Naive B cell (primary cell): ENCODE measurements around the gene GDPD2. TPM values are rescaled to one million over a fixed set of nuclear protein-coding genes. Genes with fewer than 3 reads are reported as not detected.

Experiments
- ATAC-seq, 2 donors: fragments of 150-1000 bp; cut with Tn5 transposase; 2 replicates each; pipeline ENCODE4 v1.10.0; 2021; ENCODE audit warnings: low read depth in 2 of 2, mild to moderate bottlenecking in 2 of 2, moderate library complexity in 2 of 2
- DNase-seq: peaks from one replicate; pipeline ENCODE4 v3.0.0; 2022
- H3K27ac Mint-ChIP-seq, 6 donors: one replicate each; pipeline ENCODE4 v1.8.0; 2020 to 2022; ENCODE audit warnings: mild to moderate bottlenecking in 6 of 6, mixed read lengths in 6 of 6, moderate library complexity in 5 of 6, inconsistent platforms in 2 of 6
- H3K27me3 Mint-ChIP-seq, 3 donors: one replicate each; pipeline ENCODE4 v1.8.0; 2021 to 2022; ENCODE audit warnings: mixed read lengths in 3 of 3, mild to moderate bottlenecking in 1 of 3
- H3K36me3 Mint-ChIP-seq, 2 donors: one replicate each; pipeline ENCODE4 v1.8.0; 2020 to 2022; ENCODE audit warnings: mixed read lengths in 2 of 2, inconsistent platforms in 1 of 2, mild to moderate bottlenecking in 1 of 2
- H3K4me1 Mint-ChIP-seq, 3 donors: one replicate each; pipeline ENCODE4 v1.8.0; 2020 to 2022; ENCODE audit warnings: mixed read lengths in 3 of 3, inconsistent platforms in 1 of 3, mild to moderate bottlenecking in 1 of 3, moderate library complexity in 1 of 3
- H3K4me3 Mint-ChIP-seq, 8 donors: one replicate each; pipeline ENCODE4 v1.8.0; 2020 to 2022; ENCODE audit warnings: mild to moderate bottlenecking in 8 of 8, mixed read lengths in 8 of 8, moderate library complexity in 8 of 8, inconsistent platforms in 2 of 8
- H3K9me3 Mint-ChIP-seq, 7 donors: one replicate each; pipeline ENCODE4 v1.8.0; 2020 to 2022; ENCODE audit warnings: mixed read lengths in 7 of 7, mild to moderate bottlenecking in 5 of 7, inconsistent platforms in 2 of 7, moderate library complexity in 1 of 7
- polyA plus RNA-seq, 6 donors: library from polyadenylated mRNA; unstranded; fragments of 300-500 nt; fragmentation: Illumina TruSeq; gene quantifications; one replicate each; pipeline ENCODE4 v1.2.3, GENCODE V29; 2021; ENCODE audit warnings: low read depth in 6 of 6

The GDPD2 gene
- polyA plus RNA-seq, 6 donors from 2014 or later = not detected

DNA sequence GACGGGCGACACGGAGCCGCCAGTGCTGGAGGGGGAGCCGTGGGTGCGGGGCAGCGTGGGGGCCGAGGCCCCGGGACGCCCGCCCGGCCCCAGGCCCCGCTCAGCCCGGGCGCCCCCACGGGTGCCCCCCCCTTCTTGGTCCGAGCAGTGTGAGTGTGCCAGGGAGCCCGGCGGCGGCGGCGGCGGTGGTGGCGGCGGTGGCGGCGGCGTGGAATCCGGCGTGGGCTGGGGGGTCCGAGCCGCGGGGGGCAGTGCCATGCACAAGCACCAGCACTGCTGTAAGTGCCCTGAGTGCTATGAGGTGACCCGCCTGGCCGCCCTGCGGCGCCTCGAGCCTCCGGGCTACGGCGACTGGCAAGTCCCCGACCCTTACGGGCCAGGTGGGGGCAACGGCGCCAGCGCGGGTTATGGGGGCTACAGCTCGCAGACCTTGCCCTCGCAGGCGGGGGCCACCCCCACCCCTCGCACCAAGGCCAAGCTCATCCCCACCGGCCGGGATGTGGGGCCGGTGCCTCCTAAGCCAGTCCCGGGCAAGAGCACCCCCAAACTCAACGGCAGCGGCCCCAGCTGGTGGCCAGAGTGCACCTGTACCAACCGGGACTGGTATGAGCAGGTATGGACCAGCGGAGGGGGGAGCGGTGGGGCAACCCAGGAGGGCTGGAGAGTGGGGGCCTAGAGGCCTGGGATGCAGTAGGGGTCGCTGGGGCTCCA is 22.0 kb downstream of the GDPD2 start:
- peaks cover 34 to 52% (median 44%) of the 10 kb centered on the region in 3 donors for H3K27me3 Mint-ChIP-seq
- H3K4me1 Mint-ChIP-seq = peaks cover 0 to 5% (median 3%) of the 10 kb centered on the region in 3 donors
- DNase-seq (no peak), ATAC-seq (peak; percentile 30 to 59)
- no peaks in the 10 kb centered on the region for H3K36me3 Mint-ChIP-seq
- peaks cover 0 to 7% (median 0%) of the 10 kb centered on the region in 7 donors for H3K9me3 Mint-ChIP-seq
- H3K4me3 Mint-ChIP-seq = peak overlapping the region in 7 of 8 donors; percentile 45 to 80 (median 67)
- no peak overlapping the region for H3K27ac Mint-ChIP-seq

DNA sequence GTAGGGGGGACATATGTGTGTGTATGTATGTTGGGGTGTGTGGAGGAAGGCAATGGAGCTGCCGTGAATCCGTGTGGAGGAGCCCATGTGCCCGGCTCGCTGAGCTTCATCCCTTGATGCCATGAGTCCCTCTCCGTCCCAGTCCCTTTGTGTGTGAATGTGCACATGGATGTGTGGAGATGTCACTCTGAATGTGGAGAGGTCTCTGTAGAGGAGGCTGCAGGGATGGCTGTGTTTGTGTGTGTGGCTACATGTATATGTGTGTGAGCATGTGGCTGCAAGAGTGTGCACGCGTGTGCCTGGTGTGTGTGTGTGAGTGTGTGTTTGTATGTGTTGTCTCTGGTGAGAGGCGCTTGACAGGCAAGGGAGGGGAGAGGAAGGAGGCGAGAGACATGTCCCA is 22.8 kb downstream of the GDPD2 start:
- H3K9me3 Mint-ChIP-seq = peaks cover 0 to 7% (median 0%) of the 10 kb centered on the region in 7 donors
- no peak for ATAC-seq
- H3K27ac Mint-ChIP-seq = no peak overlapping the region
- peak overlapping the region in 3 of 8 donors; percentile 3 to 63 (median 22) for H3K4me3 Mint-ChIP-seq
- no peaks in the 10 kb centered on the region for H3K36me3 Mint-ChIP-seq
- DNase-seq = no peak
- H3K4me1 Mint-ChIP-seq = peaks cover 0 to 8% (median 3%) of the 10 kb centered on the region in 3 donors
- H3K27me3 Mint-ChIP-seq = peaks cover 31 to 44% (median 37%) of the 10 kb centered on the region in 3 donors

DNA sequence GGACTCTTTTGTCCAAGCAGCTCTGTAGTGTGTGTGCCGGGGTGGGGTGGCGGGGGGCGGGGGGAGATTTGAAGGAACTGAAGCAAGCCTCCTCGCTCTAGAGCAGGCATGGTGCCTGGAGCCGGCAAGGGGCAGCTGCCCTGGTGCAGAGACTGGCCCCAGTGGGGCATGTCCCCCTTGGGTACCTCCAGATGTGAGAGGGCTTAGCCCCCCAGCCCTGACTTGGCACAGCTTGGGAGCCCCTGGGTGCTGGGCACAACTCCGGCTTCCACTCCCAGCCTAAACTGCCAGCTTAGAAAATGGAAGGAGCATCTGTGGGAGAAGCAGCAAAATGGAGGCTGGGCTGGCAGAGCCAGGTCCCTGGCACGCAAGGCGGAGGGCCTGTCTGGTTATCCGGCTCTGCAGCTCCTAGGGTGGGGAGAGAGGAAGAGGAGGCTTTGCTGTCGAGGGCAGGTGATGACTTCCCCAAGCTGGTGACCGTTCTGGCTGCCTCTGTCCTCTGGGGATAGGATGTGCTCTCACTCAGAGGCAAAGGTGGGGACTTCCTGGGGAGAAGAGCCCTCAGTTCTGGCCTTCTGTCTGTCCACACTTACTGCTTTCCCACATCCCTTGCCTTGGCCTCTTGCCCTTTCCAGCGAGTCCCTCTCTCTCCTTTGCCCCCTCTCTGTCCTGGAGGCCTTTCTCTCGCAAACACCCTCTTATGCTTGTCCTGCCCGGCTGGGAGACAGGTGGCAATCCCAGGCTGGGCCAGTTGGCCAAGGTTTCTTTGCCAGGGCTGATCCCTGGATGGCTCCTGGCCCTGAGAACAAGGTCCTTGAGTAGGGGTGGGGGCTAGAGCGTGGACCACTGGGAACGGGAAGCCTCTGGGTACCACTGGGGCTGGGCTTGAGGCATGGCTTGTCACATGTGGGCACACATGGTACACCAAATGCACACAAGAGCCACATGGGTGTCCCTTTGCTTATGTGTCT is 23.6 kb downstream of the GDPD2 start:
- peaks cover 0 to 3% (median 0%) of the 10 kb centered on the region in 7 donors for H3K9me3 Mint-ChIP-seq
- no peak for ATAC-seq
- DNase-seq = no peak
- H3K27me3 Mint-ChIP-seq = peaks cover 24 to 40% (median 33%) of the 10 kb centered on the region in 3 donors
- peaks cover 0 to 8% (median 3%) of the 10 kb centered on the region in 3 donors for H3K4me1 Mint-ChIP-seq
- H3K4me3 Mint-ChIP-seq = peak overlapping the region in 2 of 8 donors; percentile 6 to 45
- H3K36me3 Mint-ChIP-seq = no peaks in the 10 kb centered on the region
- no peak overlapping the region for H3K27ac Mint-ChIP-seq

DNA sequence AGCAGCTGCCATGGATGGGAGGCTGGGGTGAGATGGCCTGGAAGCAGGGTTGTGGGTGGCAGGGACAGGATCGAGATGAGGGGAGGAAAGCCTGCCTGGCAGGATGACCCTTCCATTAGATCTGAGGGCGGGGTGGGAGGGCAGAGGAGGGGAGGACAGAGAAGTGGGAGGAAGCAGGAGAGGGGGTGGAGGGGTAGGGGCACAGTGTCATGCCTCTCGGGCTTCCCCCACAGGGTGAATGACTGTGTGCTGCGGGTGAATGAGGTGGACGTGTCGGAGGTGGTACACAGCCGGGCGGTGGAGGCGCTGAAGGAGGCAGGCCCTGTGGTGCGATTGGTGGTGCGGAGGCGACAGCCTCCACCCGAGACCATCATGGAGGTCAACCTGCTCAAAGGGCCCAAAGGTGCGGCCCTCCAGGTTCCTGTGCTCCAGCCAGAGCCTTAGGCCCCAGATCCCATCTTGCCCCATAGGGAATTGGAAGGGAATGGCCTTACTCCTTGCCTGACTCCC is 26.4 kb downstream of the GDPD2 start:
- no peak for DNase-seq
- Mint-ChIP-seq H3K4me3 (no peak overlapping the region), H3K4me1 (peaks cover 27 to 28% (median 27%) of the 10 kb centered on the region in 3 donors), H3K9me3 (peaks cover 0 to 6% (median 0%) of the 10 kb centered on the region in 7 donors), H3K27me3 (peaks cover 4 to 21% (median 14%) of the 10 kb centered on the region in 3 donors), H3K27ac (no peak overlapping the region), H3K36me3 (no peaks in the 10 kb centered on the region)
- ATAC-seq = no peak

DNA sequence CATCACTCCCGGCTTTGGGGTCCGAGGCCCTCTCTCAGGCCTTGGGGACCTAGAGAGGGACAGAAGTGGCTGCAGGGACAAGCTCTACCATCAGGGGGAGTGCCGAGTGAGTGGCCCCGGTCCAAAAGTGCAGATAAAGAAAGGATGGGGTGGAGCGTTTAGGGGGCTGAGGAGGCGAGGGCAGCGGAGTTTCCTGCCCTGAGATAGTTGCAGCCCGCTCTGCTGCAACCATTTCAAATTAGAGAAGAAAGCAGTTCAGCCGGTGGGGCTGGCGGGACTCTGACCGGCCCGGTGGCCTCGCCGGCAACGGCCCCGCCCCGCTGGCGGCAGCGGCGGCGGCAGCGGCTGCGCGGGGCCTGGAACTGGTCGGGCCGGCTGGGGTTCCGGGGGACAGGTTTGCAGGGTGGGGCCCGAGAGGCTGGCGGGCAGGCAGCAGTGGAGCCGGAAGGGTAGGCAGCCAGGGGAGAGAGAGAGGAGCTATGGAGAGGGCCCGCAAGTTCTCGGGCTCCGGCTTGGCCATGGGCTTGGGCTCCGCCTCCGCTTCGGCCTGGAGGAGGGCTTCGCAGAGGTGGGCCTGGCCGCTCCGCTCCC is 29.1 kb downstream of the GDPD2 start:
- peaks cover 38 to 43% (median 40%) of the 10 kb centered on the region in 3 donors for H3K4me1 Mint-ChIP-seq
- no peaks in the 10 kb centered on the region for H3K36me3 Mint-ChIP-seq
- H3K9me3 Mint-ChIP-seq = peaks cover 0 to 6% (median 0%) of the 10 kb centered on the region in 7 donors
- H3K27ac Mint-ChIP-seq = peak overlapping the region in 3 of 6 donors; percentile 55 to 71 (median 67)
- no peaks in the 10 kb centered on the region for H3K27me3 Mint-ChIP-seq
- peak overlapping the region; percentile 84 to 96 (median 92) for H3K4me3 Mint-ChIP-seq
- ATAC-seq (peak; percentile 44 to 53), DNase-seq (peak; percentile 48)

DNA sequence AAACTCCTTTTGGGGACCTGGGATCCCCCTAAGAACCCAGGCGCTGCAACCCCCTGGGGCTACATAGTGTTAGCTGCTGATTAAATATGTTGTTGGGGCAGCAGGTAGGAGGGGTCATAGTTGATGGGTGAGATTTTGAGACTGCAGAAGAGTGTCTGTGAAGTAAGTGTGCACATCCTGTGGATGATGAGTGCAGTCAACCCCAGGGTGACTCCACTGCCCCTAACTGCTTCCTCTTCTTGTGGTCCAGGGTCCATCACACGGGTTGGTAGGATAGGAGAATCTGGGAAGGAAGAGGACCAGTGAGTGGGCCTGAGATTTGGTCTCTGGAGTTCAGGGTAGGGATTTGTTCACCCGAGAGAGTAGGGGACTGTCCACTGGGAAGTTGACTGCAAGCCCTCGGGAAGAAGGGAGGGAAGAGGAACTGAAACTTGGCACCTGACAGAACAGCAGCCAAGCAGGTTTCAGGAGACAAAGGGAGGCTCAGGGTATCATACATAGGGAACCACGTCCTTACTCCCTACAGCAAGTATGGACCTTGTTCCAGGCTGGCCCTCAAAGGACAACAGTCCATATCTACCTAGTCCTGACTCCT is 30.0 kb downstream of the GDPD2 start:
- no peak for ATAC-seq
- H3K4me1 Mint-ChIP-seq = peaks cover 38 to 43% (median 40%) of the 10 kb centered on the region in 3 donors
- DNase-seq = peak; percentile 14
- no peaks in the 10 kb centered on the region for H3K36me3 Mint-ChIP-seq
- peak overlapping the region; percentile 38 to 87 (median 84) for H3K4me3 Mint-ChIP-seq
- H3K9me3 Mint-ChIP-seq = peaks cover 0 to 6% (median 0%) of the 10 kb centered on the region in 7 donors
- H3K27ac Mint-ChIP-seq = peak overlapping the region in 3 of 6 donors; percentile 22 to 82 (median 61)
- H3K27me3 Mint-ChIP-seq = no peaks in the 10 kb centered on the region

DNA sequence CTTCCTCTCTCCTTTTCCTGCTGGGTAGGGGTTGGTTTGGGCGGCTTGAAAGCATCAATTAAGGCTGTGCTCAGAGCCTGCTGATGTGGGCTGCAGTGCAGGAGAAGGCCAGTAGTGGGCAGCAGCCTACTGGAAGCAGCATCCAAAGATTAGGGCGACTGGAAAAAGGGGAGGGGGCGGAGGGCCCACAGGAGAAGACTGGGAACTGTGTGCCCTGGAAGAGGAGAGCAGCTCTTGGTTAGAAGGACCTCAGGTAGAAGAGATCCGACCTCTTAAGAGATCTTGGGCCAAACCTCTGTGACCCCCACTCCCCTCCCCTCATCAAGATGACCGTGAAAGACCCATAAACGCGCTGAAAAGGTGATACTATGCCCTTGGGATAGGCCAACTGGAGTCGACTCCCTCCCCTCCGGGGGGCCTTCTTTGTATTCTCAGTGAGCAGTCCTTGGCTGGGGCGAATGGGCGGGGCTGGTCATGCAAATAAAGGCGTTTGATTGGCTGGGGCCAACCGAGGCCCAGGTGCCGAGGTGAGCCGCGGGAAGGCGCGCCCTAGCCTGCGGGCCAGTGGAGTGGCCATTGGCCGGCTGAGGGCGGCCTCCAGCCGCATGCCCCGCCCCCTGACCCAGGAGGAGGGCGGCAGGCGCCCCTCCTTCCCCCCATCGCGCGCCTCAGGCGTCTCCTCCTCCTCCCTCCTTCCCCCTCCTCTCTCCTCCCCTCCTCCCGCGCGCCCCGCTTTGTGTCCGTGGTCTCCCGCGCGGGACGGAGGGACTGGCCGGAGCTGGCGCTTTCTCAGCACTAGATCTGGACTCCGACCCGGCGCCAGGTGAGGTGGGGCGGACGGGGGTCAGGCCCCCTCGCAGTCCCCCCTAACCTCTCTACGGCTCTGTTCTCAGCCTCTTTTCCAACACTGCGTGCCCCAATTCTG is 31.6 kb downstream of the GDPD2 start:
- no peaks in the 10 kb centered on the region for H3K36me3 Mint-ChIP-seq

DNA sequence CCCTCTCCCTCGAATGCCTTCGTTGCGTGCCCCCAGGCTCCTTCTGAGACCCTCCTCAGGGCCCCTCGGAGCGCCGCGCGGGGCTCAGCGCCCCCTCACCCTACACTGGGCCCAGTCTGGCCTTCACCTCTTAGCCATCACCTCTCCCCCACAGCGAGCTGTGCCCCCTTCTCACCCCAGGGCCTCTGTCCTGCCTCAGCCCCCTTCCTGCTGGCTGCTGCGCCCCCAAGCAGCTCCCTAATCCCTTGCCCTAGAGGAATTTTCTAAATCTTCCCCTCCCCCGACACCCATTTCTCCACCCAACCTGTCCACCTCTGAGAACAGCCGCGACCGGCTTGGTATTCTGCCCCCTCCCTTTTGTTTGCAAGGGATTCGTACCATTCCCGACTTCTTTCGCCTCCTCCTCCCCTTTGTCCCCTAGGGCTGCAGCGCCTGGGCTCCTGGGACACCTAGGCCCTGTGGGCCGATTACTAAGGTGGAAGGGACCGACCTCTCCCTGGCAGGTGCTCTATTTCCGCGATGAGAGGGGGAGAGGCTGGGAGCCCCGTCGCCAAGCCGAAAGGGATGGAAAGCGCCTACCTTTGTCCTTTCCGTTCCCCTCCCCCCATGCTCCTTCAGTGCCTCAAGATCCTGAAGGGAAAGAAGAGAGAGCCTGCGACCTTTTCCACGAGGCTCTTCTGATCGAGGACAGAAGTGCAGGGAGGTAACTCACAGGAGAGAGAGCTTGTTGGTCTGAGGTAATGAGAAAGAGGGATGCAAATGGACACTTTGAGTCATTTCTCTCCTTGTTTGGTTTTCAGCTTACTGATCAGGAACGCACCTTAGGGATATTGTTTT is 32.5 kb downstream of the GDPD2 start:
- DNase-seq (no peak), ATAC-seq (no peak)
- Mint-ChIP-seq H3K27me3 (no peaks in the 10 kb centered on the region), H3K9me3 (peaks cover 0 to 6% (median 0%) of the 10 kb centered on the region in 7 donors), H3K36me3 (no peaks in the 10 kb centered on the region), H3K27ac (peak overlapping the region in 3 of 6 donors; percentile 52 to 82 (median 71)), H3K4me3 (peak overlapping the region; percentile 82 to 91 (median 84)), H3K4me1 (peaks cover 38 to 43% (median 40%) of the 10 kb centered on the region in 3 donors)

More for the DNA sequence above, 31.6 kb downstream of the GDPD2 start:
- Mint-ChIP-seq H3K27ac (peak overlapping the region in 5 of 6 donors; percentile 43 to 77 (median 61)), H3K4me3 (peak overlapping the region; percentile 82 to 91 (median 84)), H3K4me1 (peaks cover 38 to 43% (median 40%) of the 10 kb centered on the region in 3 donors), H3K27me3 (no peaks in the 10 kb centered on the region), H3K9me3 (peaks cover 0 to 6% (median 0%) of the 10 kb centered on the region in 7 donors)
- DNase-seq (peak; percentile 59), ATAC-seq (peak; percentile 68 to 71)

DNA sequence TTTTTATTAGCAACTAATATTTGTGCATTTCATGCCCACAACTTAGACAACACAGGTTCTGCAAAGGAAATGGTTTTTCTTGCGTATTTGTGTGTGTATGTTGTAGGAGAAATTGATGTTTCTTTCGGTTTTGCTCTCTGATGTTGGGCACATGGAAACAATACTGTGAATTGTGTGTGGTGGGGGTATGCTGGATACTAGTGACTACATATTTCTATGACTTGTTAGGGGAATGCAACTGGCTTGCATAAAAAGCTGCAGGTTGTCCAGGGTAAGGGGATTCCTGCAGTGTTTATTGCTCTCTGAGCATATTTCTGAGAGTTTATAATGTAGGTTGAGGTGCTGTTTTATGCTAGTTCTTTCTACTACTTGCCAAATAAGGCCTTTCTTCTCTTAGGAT is 33.1 kb downstream of the GDPD2 start:
- no peaks in the 10 kb centered on the region for H3K36me3 Mint-ChIP-seq
- H3K9me3 Mint-ChIP-seq = peaks cover 0 to 6% (median 0%) of the 10 kb centered on the region in 7 donors
- H3K4me3 Mint-ChIP-seq = peak overlapping the region in 7 of 8 donors; percentile 82 to 91 (median 84)
- peaks cover 37 to 43% (median 38%) of the 10 kb centered on the region in 3 donors for H3K4me1 Mint-ChIP-seq
- no peak overlapping the region for H3K27ac Mint-ChIP-seq
- ATAC-seq (no peak), DNase-seq (no peak)
- no peaks in the 10 kb centered on the region for H3K27me3 Mint-ChIP-seq

DNA sequence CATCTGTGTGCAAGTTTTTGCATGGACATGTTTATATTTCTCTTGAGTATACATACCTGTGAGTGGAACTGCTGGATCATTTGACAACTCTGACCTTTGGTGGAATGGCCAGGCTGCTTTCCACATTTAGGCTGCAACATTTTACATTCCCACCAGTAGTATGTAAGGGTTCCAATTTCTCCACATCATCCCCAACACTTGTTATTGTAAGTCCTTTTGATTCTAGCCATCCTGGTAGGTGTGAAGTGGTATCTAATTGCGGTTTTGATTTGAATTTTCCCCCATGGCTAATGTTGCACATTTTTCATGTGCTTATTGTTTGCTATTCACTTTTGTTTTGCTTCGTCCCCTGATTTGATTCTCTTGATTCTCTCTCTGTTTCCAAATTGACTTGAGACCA is 37.9 kb downstream of the GDPD2 start:
- no peak overlapping the region for H3K4me3 Mint-ChIP-seq
- H3K27ac Mint-ChIP-seq = no peak overlapping the region
- H3K9me3 Mint-ChIP-seq = no peaks in the 10 kb centered on the region
- ATAC-seq (no peak), DNase-seq (no peak)
- no peaks in the 10 kb centered on the region for H3K36me3 Mint-ChIP-seq
- H3K27me3 Mint-ChIP-seq = no peaks in the 10 kb centered on the region
- H3K4me1 Mint-ChIP-seq = peaks cover 3 to 5% (median 4%) of the 10 kb centered on the region in 3 donors

DNA sequence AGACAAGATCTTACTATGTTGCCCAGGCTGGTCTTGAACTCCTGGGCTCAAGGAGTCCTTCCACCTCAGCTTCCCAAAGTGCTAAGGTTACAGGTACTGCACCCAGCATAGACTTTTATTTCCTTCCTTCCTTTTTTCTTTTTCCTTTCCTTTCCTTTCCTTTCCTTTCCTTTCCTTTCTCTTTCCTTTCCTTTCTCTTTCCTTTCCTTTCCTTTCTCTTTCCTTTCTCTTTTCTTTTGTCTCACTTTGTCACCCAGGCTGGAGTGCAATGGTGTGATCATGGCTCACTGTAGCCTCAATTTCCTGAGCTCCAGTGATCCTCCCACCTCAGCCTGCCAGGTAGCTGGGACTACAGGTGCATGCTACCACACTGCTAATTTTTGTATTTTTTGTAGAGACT is 40.9 kb downstream of the GDPD2 start:
- Mint-ChIP-seq H3K36me3 (no peaks in the 10 kb centered on the region), H3K4me1 (no peaks in the 10 kb centered on the region), H3K27me3 (no peaks in the 10 kb centered on the region), H3K4me3 (no peak overlapping the region), H3K9me3 (no peaks in the 10 kb centered on the region), H3K27ac (no peak overlapping the region)
- no peak for DNase-seq
- no peak for ATAC-seq
